ENCODE results near the gene SMIM17.
"Not testable (repeated sequence)": the region's sequence is repeated elsewhere in the genome, so short reads cannot be mapped to it uniquely, and the experiment has no call there.

The SMIM17 gene

GRCh38 chr19:56672610-56673009 lies 29.7 kb downstream of the SMIM17 start:
- not testable (repeated sequence) for H3K27me3 ChIP-seq (ENCODE audit: control insufficient read depth, insufficient read depth, low read length); H3K36me3 ChIP-seq (ENCODE audit: control insufficient read depth, insufficient read depth, low read length); H3K27ac ChIP-seq (ENCODE audit: low read depth, low read length); H3K4me3 ChIP-seq (ENCODE audit: low read depth, low read length); H3K4me1 ChIP-seq (ENCODE audit: control insufficient read depth, insufficient read depth, low read length); H3K9ac ChIP-seq (ENCODE audit: low read depth, low read length)
- peaks cover 70% of the 10 kb centered on the region for H3K9me3 ChIP-seq (ENCODE audit: control insufficient read depth, insufficient read depth, low read length)

GRCh38 chr19:56678205-56678604 lies 35.2 kb downstream of the SMIM17 start:
- H3K9me3 ChIP-seq (ENCODE audit: control insufficient read depth, insufficient read depth, low read length), result peaks cover 69% of the 10 kb centered on the region
- no peak overlapping the region for H3K9ac ChIP-seq (ENCODE audit: low read depth, low read length)
- no peak overlapping the region for H3K27ac ChIP-seq (ENCODE audit: low read depth, low read length)
- H3K4me1 ChIP-seq (ENCODE audit: control insufficient read depth, insufficient read depth, low read length), result no peaks in the 10 kb centered on the region
- H3K36me3 ChIP-seq (ENCODE audit: control insufficient read depth, insufficient read depth, low read length), result no peaks in the 10 kb centered on the region
- no peak overlapping the region for H3K4me3 ChIP-seq (ENCODE audit: low read depth, low read length)
- no peaks in the 10 kb centered on the region for H3K27me3 ChIP-seq (ENCODE audit: control insufficient read depth, insufficient read depth, low read length)

GRCh38 chr19:56681702-56682101 lies 38.7 kb downstream of the SMIM17 start:
- H3K36me3 ChIP-seq (ENCODE audit: control insufficient read depth, insufficient read depth, low read length), result no peaks in the 10 kb centered on the region
- peaks cover 70% of the 10 kb centered on the region for H3K9me3 ChIP-seq (ENCODE audit: control insufficient read depth, insufficient read depth, low read length)

GRCh38 chr19:56683116-56683515 lies 40.2 kb downstream of the SMIM17 start:
- peaks cover 70% of the 10 kb centered on the region for H3K9me3 ChIP-seq (ENCODE audit: control insufficient read depth, insufficient read depth, low read length)
- no peak overlapping the region for H3K27ac ChIP-seq (ENCODE audit: low read depth, low read length)
- H3K4me1 ChIP-seq (ENCODE audit: control insufficient read depth, insufficient read depth, low read length), result no peaks in the 10 kb centered on the region
- H3K27me3 ChIP-seq (ENCODE audit: control insufficient read depth, insufficient read depth, low read length), result no peaks in the 10 kb centered on the region
- H3K36me3 ChIP-seq (ENCODE audit: control insufficient read depth, insufficient read depth, low read length), result no peaks in the 10 kb centered on the region
- no peak overlapping the region for H3K9ac ChIP-seq (ENCODE audit: low read depth, low read length)
- H3K4me3 ChIP-seq (ENCODE audit: low read depth, low read length), result no peak overlapping the region

More at GRCh38 chr19:56681702-56682101, 38.7 kb downstream of the SMIM17 start:
- no peak overlapping the region for H3K9ac ChIP-seq (ENCODE audit: low read depth, low read length)
- H3K27ac ChIP-seq (ENCODE audit: low read depth, low read length), result no peak overlapping the region
- no peaks in the 10 kb centered on the region for H3K27me3 ChIP-seq (ENCODE audit: control insufficient read depth, insufficient read depth, low read length)
- H3K4me3 ChIP-seq (ENCODE audit: low read depth, low read length), result no peak overlapping the region
- H3K4me1 ChIP-seq (ENCODE audit: control insufficient read depth, insufficient read depth, low read length), result no peaks in the 10 kb centered on the region

GRCh38 chr19:56687031-56687430 lies 44.1 kb downstream of the SMIM17 start:
- no peak overlapping the region; the same call in 1 of the 2 replicates for H3K4me3 ChIP-seq (ENCODE audit: low read depth, low read length)
- no peak overlapping the region for H3K9ac ChIP-seq (ENCODE audit: low read depth, low read length)
- H3K4me1 ChIP-seq (ENCODE audit: control insufficient read depth, insufficient read depth, low read length), result no peaks in the 10 kb centered on the region
- peaks cover 75% of the 10 kb centered on the region for H3K9me3 ChIP-seq (ENCODE audit: control insufficient read depth, insufficient read depth, low read length)
- H3K27ac ChIP-seq (ENCODE audit: low read depth, low read length), result no peak overlapping the region
- H3K36me3 ChIP-seq (ENCODE audit: control insufficient read depth, insufficient read depth, low read length), result no peaks in the 10 kb centered on the region
- no peaks in the 10 kb centered on the region for H3K27me3 ChIP-seq (ENCODE audit: control insufficient read depth, insufficient read depth, low read length)

GRCh38 chr19:56689198-56689597 lies 46.2 kb downstream of the SMIM17 start:
- Histone ChIP-seq H3K4me3 (ENCODE audit: low read depth, low read length) (no peak overlapping the region), H3K9ac (ENCODE audit: low read depth, low read length) (no peak overlapping the region), H3K4me1 (ENCODE audit: control insufficient read depth, insufficient read depth, low read length) (no peaks in the 10 kb centered on the region), H3K9me3 (ENCODE audit: control insufficient read depth, insufficient read depth, low read length) (peaks cover 83% of the 10 kb centered on the region), H3K27me3 (ENCODE audit: control insufficient read depth, insufficient read depth, low read length) (no peaks in the 10 kb centered on the region), H3K36me3 (ENCODE audit: control insufficient read depth, insufficient read depth, low read length) (no peaks in the 10 kb centered on the region), H3K27ac (ENCODE audit: low read depth, low read length) (no peak overlapping the region)

GRCh38 chr19:56690670-56691069 lies 47.7 kb downstream of the SMIM17 start:
- H3K9ac ChIP-seq (ENCODE audit: low read depth, low read length), result no peak overlapping the region
- no peak overlapping the region for H3K4me3 ChIP-seq (ENCODE audit: low read depth, low read length)
- peaks cover 82% of the 10 kb centered on the region for H3K9me3 ChIP-seq (ENCODE audit: control insufficient read depth, insufficient read depth, low read length)
- H3K36me3 ChIP-seq (ENCODE audit: control insufficient read depth, insufficient read depth, low read length), result no peaks in the 10 kb centered on the region
- H3K4me1 ChIP-seq (ENCODE audit: control insufficient read depth, insufficient read depth, low read length), result no peaks in the 10 kb centered on the region
- no peak overlapping the region for H3K27ac ChIP-seq (ENCODE audit: low read depth, low read length)
- no peaks in the 10 kb centered on the region for H3K27me3 ChIP-seq (ENCODE audit: control insufficient read depth, insufficient read depth, low read length)

GRCh38 chr19:56692206-56692895 lies 49.4 kb downstream of the SMIM17 start:
- no peak overlapping the region for H3K27ac ChIP-seq (ENCODE audit: low read depth, low read length)
- H3K4me1 ChIP-seq (ENCODE audit: control insufficient read depth, insufficient read depth, low read length), result no peaks in the 10 kb centered on the region
- H3K9ac ChIP-seq (ENCODE audit: low read depth, low read length), result no peak overlapping the region
- no peak overlapping the region for H3K4me3 ChIP-seq (ENCODE audit: low read depth, low read length)
- H3K36me3 ChIP-seq (ENCODE audit: control insufficient read depth, insufficient read depth, low read length), result no peaks in the 10 kb centered on the region
- no peaks in the 10 kb centered on the region for H3K27me3 ChIP-seq (ENCODE audit: control insufficient read depth, insufficient read depth, low read length)
- H3K9me3 ChIP-seq (ENCODE audit: control insufficient read depth, insufficient read depth, low read length), result peaks cover 77% of the 10 kb centered on the region

- Histone ChIP-seq H3K4me1 (ENCODE audit: control insufficient read depth, insufficient read depth, low read length) (no peaks in the 10 kb centered on the region), H3K9me3 (ENCODE audit: control insufficient read depth, insufficient read depth, low read length) (peaks cover 78% of the 10 kb centered on the region)
Observed at GRCh38 chr19:56699552-56699951, 56.6 kb downstream of the SMIM17 start.

GRCh38 chr19:56701895-56702294 lies 58.9 kb downstream of the SMIM17 start:
- Histone ChIP-seq H3K9ac (ENCODE audit: low read depth, low read length) (no peak overlapping the region), H3K9me3 (ENCODE audit: control insufficient read depth, insufficient read depth, low read length) (peaks cover 85% of the 10 kb centered on the region), H3K36me3 (ENCODE audit: control insufficient read depth, insufficient read depth, low read length) (no peaks in the 10 kb centered on the region), H3K4me3 (ENCODE audit: low read depth, low read length) (no peak overlapping the region), H3K27me3 (ENCODE audit: control insufficient read depth, insufficient read depth, low read length) (no peaks in the 10 kb centered on the region), H3K27ac (ENCODE audit: low read depth, low read length) (no peak overlapping the region), H3K4me1 (ENCODE audit: control insufficient read depth, insufficient read depth, low read length) (no peaks in the 10 kb centered on the region)

More at GRCh38 chr19:56699552-56699951, 56.6 kb downstream of the SMIM17 start:
- Histone ChIP-seq H3K27me3 (ENCODE audit: control insufficient read depth, insufficient read depth, low read length) (no peaks in the 10 kb centered on the region), H3K27ac (ENCODE audit: low read depth, low read length) (no peak overlapping the region), H3K9ac (ENCODE audit: low read depth, low read length) (no peak overlapping the region), H3K36me3 (ENCODE audit: control insufficient read depth, insufficient read depth, low read length) (no peaks in the 10 kb centered on the region), H3K4me3 (ENCODE audit: low read depth, low read length) (no peak overlapping the region; the same call in 1 of the 2 replicates)

GRCh38 chr19:56705939-56706338 lies 63.0 kb downstream of the SMIM17 start:
- no peaks in the 10 kb centered on the region for H3K4me1 ChIP-seq (ENCODE audit: control insufficient read depth, insufficient read depth, low read length)
- no peaks in the 10 kb centered on the region for H3K27me3 ChIP-seq (ENCODE audit: control insufficient read depth, insufficient read depth, low read length)
- no peak overlapping the region for H3K27ac ChIP-seq (ENCODE audit: low read depth, low read length)
- H3K9ac ChIP-seq (ENCODE audit: low read depth, low read length), result no peak overlapping the region
- peaks cover 86% of the 10 kb centered on the region for H3K9me3 ChIP-seq (ENCODE audit: control insufficient read depth, insufficient read depth, low read length)
- no peak overlapping the region for H3K4me3 ChIP-seq (ENCODE audit: low read depth, low read length)
- no peaks in the 10 kb centered on the region for H3K36me3 ChIP-seq (ENCODE audit: control insufficient read depth, insufficient read depth, low read length)

Measured in HUES48 (cell line).